Kidney (tissue), 14 donors: ENCODE results near the gene GRHL3. TPM values are rescaled to one million over a fixed set of nuclear protein-coding genes. Genes with fewer than 3 reads are reported as not detected.

Experiments
- DNase-seq, 5 donors: peaks; one replicate each; pipeline ENCODE4 v3.0.0-alpha.2; 2013 to 2020
- FAIRE-seq: peaks from 2 replicates; lab custom pipeline; 2012; peaks lifted over from hg19 to GRCh38; lab: Jason Lieb, UNC
- H3K27ac ChIP-seq, 2 donors: one replicate each; pipeline ENCODE4 v1.7.0; 2013; ENCODE audit warnings: low read depth in 2 of 2, low read length in 2 of 2, inconsistent platforms in 1 of 2
- H3K27me3 ChIP-seq: one replicate; pipeline ENCODE4 v1.7.1; 2013; ENCODE audit warnings: low read length, inconsistent platforms; ENCODE audit not compliant: control insufficient read depth, insufficient read depth
- H3K36me3 ChIP-seq, 3 donors: one replicate each; pipeline versions ENCODE4 v1.7.0 to v1.7.1; 2013; ENCODE audit warnings: low read length in 3 of 3, control low read depth in 1 of 3, inconsistent platforms in 1 of 3; ENCODE audit not compliant: insufficient read depth in 3 of 3, control insufficient read depth in 2 of 3
- H3K4me1 ChIP-seq, 3 donors: one replicate each; pipeline versions ENCODE4 v1.7.0 to v1.7.1; 2013; ENCODE audit warnings: low read length in 3 of 3, inconsistent platforms in 1 of 3, low read depth in 1 of 3; ENCODE audit not compliant: control insufficient read depth in 2 of 3, insufficient read depth in 2 of 3
- H3K4me3 ChIP-seq, 3 donors: one replicate each; pipeline versions ENCODE4 v1.7.0 to v1.8.1; 2013; ENCODE audit warnings: low read length in 3 of 3, control low read depth in 1 of 3, inconsistent platforms in 1 of 3
- H3K9ac ChIP-seq, 3 donors: one replicate each; pipeline versions ENCODE4 v1.7.0 to v1.7.1; 2013; ENCODE audit warnings: low read length in 3 of 3, control low read depth in 1 of 3, inconsistent platforms in 1 of 3
- H3K9me3 ChIP-seq, 3 donors: one replicate each; pipeline versions ENCODE4 v1.7.0 to v1.7.1; 2013; ENCODE audit warnings: low read length in 3 of 3, control low read depth in 1 of 3, inconsistent platforms in 1 of 3; ENCODE audit not compliant: control insufficient read depth in 2 of 3, insufficient read depth in 1 of 3
- CTCF ChIP-seq: IDR thresholded peaks from 3 replicates; pipeline ENCODE4 v1.5.1; 2012; ENCODE audit warnings: mild to moderate bottlenecking, moderate library complexity, borderline replicate concordance; ENCODE audit not compliant: insufficient read depth; ENCODE audit errors: extremely low read depth
- intact Hi-C: fragments of 100-400 bp; cut with DNase I; formaldehyde crosslinking; loops from one replicate; pipeline ENCODE4 v1.11.1; 2022
- polyA plus RNA-seq: library from polyadenylated mRNA; stranded (reverse); fragments of 350-450 nt; fragmentation: Illumina TruSeq; extraction: RNeasy Lipid Tissue Mini Kit (QIAGEN cat#74804); gene quantifications from one replicate; pipeline ENCODE4 v1.2.3, GENCODE V29; 2014; ENCODE audit warnings: low read depth, low replicate concordance; ENCODE audit not compliant: insufficient read depth
- total RNA-seq: library from RNA; stranded (reverse); fragmentation: NEBNext Ultra II Directional; extraction: Animal tissue kit (Norgen Biotek cat#: 25700); gene quantifications from one replicate; pipeline ENCODE4 v1.2.1, GENCODE V29; 2021
- donor health status: control.
- donor health status: control.
- donor health status: control.
- donor health status: control.
- donor health status: control.
- donor health status: DM: yes; HTN: yes; CAD: no.
- donor health status: Normal renal cell carcinoma (clear cell type).

The GRHL3 gene
- total and polyA plus RNA-seq, 2 donors from 2014 or later = 0.32 to 1.7 TPM

GRCh38 chr1:24275510-24275909 lies 43.6 kb upstream of the GRHL3 start:
- DNase-seq (no peak), FAIRE-seq (no peak)
- TF ChIP-seq CTCF = no peak
- Histone ChIP-seq H3K9me3 (no peaks in the 10 kb centered on the region), H3K36me3 (no peaks in the 10 kb centered on the region), H3K27me3 (no peaks in the 10 kb centered on the region), H3K9ac (no peak overlapping the region), H3K27ac (no peak overlapping the region), H3K4me1 (no peaks in the 10 kb centered on the region), H3K4me3 (no peak overlapping the region)
- intact Hi-C loops = no loop called here

DNA sequence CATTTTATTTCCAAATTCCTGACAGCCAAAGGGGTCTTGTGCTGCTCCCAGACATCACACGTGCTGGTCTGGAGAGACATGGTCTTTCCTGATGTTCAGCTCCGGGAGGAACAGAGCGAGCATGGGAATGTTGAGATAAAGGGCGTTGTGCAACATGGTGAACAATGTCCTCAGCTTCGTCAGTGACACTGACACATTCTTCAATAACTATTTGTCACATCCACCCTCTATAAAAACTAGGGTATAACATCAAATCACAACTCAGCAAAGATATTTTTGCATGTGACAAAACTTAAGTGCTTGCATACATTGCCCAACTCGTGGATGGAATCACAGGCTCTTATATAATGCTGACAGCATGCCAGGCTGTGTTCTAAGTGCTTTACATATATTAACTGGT lies 42.4 kb upstream of the GRHL3 start:
- DNase-seq = no peak
- no peaks in the 10 kb centered on the region for H3K27me3 ChIP-seq
- TF ChIP-seq CTCF = no peak
- H3K4me1 ChIP-seq = no peaks in the 10 kb centered on the region
- H3K4me3 ChIP-seq = no peak overlapping the region
- no peaks in the 10 kb centered on the region for H3K9me3 ChIP-seq
- no peak overlapping the region for H3K9ac ChIP-seq
- no peaks in the 10 kb centered on the region for H3K36me3 ChIP-seq
- no peak for FAIRE-seq
- H3K27ac ChIP-seq = no peak overlapping the region
- intact Hi-C loops = no loop called here

DNA sequence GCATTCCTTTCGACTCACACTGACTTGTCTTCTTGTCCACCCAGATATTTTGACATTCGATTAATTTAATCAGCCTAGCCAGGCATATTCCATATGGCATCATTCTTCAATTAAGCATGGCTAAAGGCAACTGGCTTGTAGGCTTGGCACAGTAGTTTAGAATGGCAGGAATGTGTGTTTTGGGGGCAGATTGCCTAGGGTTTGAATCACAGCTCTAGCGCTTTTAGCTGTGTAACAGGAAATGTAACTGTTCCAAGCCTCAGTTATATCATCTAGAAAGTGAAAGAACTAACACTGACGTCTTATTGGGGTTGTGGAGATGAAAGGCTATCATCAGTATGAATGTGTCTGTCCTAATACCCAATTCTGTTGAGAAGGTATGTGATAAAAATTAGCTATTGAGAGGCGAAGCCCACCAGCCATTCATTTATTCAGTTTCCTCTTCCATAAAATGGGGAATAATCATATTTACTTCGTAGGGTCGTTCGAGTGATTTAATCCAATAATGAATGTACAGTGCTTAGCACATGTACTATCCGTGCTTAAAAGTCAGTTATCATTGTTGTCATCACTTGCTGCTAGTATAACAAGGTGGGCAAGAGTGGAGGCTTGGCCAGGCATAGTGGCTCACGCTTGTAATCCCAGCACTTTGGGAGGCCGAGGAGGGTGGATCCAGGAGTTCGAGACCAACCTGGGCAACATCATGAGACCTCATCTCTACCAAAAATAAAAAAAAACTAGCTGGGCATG lies 41.6 kb upstream of the GRHL3 start:
- DNase-seq (no peak), FAIRE-seq (no peak)
- TF ChIP-seq CTCF = no peak
- no peaks in the 10 kb centered on the region for H3K36me3 ChIP-seq
- H3K27ac ChIP-seq = no peak overlapping the region
- no peaks in the 10 kb centered on the region for H3K27me3 ChIP-seq
- H3K9ac ChIP-seq = no peak overlapping the region
- no peaks in the 10 kb centered on the region for H3K4me1 ChIP-seq
- no peak overlapping the region for H3K4me3 ChIP-seq
- no peaks in the 10 kb centered on the region for H3K9me3 ChIP-seq
- intact Hi-C loops = no loop called here
